GM12878 (cell line): ENCODE data around the gene LPGAT1. TPM values are rescaled to one million over a fixed set of nuclear protein-coding genes. Genes with fewer than 3 reads are reported as not detected.

ENCODE experiments used
- ATAC-seq: fragments of 200-7000 bp; cut with Tn5 transposase; 3 replicates; pipeline ENCODE4 v1.9.1; 2020; ENCODE audit warnings: mild to moderate bottlenecking, moderate library complexity
- BruUV-seq: library from RNA; stranded (reverse); fragments of 400-500 nt; replicated peaks from 2 replicates; lab custom pipeline; 2021; lab: Mats Ljungman, UMichigan
- CTCF ChIA-PET: fragments of 300-600 bp; sonication (Branson Sonifier 250); formaldehyde crosslinking; extraction: SDS; loops from one replicate; lab custom pipeline; 2021; ENCODE audit warnings: inconsistent platforms; lab: Yijun Ruan, JAX
- POLR2A ChIA-PET: fragments of 350-600 bp; formaldehyde crosslinking; extraction: SDS; loops from one replicate; lab custom pipeline; 2021; ENCODE audit warnings: inconsistent platforms; lab: Charles Lee
- RAD21 ChIA-PET: fragments of 300-600 bp; sonication (Branson Sonifier 250); formaldehyde crosslinking; loops from one replicate; lab custom pipeline; 2023; ENCODE audit warnings: antibody characterized with exemption; ENCODE audit not compliant: unreplicated experiment; lab: Charles Lee
- SMC1A ChIA-PET: fragments of 300-600 bp; sonication (Branson Sonifier 250); formaldehyde crosslinking; loops from one replicate; lab custom pipeline; 2023; ENCODE audit not compliant: unreplicated experiment, uncharacterized antibody; lab: Charles Lee
- DNase-seq: peaks from one replicate; pipeline ENCODE4 v3.0.0-alpha.2; 2011; ENCODE audit warnings: low read depth, low spot score
- FAIRE-seq: peaks from 3 replicates; lab custom pipeline; 2011; peaks lifted over from hg19 to GRCh38; lab: Jason Lieb, UNC
- H2AFZ ChIP-seq: 2 replicates; pipeline ENCODE4 v1.6.0; 2011; ENCODE audit warnings: low read depth, low read length, control low read depth; ENCODE audit not compliant: control insufficient read depth
- H3K27ac ChIP-seq: 2 replicates; pipeline ENCODE4 v1.5.1; 2011; ENCODE audit warnings: control low read depth; ENCODE audit not compliant: control insufficient read depth, insufficient read depth
- H3K27me3 ChIP-seq, 2 experiments: replicated peaks in 1 of 2; 2 replicates each; pipeline versions ENCODE4 v1.6.0 to v1.6.1; 2011; ENCODE audit warnings: low read length in 1 of 2; ENCODE audit not compliant: control insufficient read depth in 2 of 2, insufficient read depth in 2 of 2
- H3K36me3 ChIP-seq, 2 experiments: 2 replicates each; pipeline ENCODE4 v1.5.1; 2011; ENCODE audit warnings: low read length in 1 of 2; ENCODE audit not compliant: control insufficient read depth in 2 of 2, insufficient read depth in 2 of 2
- H3K4me1 ChIP-seq: 2 replicates; pipeline ENCODE4 v1.6.1; 2011; ENCODE audit warnings: mild to moderate bottlenecking, low read length, moderate library complexity, mixed read lengths; ENCODE audit not compliant: control insufficient read depth, insufficient read depth
- H3K4me2 ChIP-seq: 2 replicates; pipeline ENCODE4 v1.6.0; 2011; ENCODE audit warnings: control low read depth; ENCODE audit not compliant: control insufficient read depth, insufficient read depth
- H3K4me3 ChIP-seq: fragments of 200-600 bp; sonication (generic); 2 replicates; pipeline ENCODE4 v1.5.1; 2016
- H3K79me2 ChIP-seq: 2 replicates; pipeline ENCODE4 v1.6.0; 2011; ENCODE audit warnings: low read length; ENCODE audit not compliant: control insufficient read depth, insufficient read depth
- H3K9ac ChIP-seq: 2 replicates; pipeline ENCODE4 v1.8.0; 2011; ENCODE audit warnings: low read length, control low read depth, mixed read lengths; ENCODE audit not compliant: control insufficient read depth, insufficient read depth
- H3K9me3 ChIP-seq: replicated peaks from 3 replicates; pipeline ENCODE4 v1.5.1; 2011; ENCODE audit warnings: mild to moderate bottlenecking, low read length; ENCODE audit not compliant: control insufficient read depth, insufficient read depth
- H4K20me1 ChIP-seq: 2 replicates; pipeline ENCODE4 v1.6.0; 2011; ENCODE audit not compliant: control insufficient read depth, insufficient read depth
- BRCA1 ChIP-seq: IDR thresholded peaks from 2 replicates; pipeline ENCODE4 v1.6.1; 2011; ENCODE audit warnings: low read depth, low read length, improper control_type of control experiment
- CUX1 ChIP-seq: IDR thresholded peaks from 2 replicates; pipeline ENCODE4 v1.6.1; 2012; ENCODE audit warnings: improper control_type of control experiment, low read depth, low read length; ENCODE audit not compliant: insufficient replicate concordance
- EED ChIP-seq: sonication (generic); IDR thresholded peaks from 2 replicates; pipeline ENCODE4 v1.6.1; 2016; ENCODE audit warnings: antibody characterized with exemption, low read depth
- IRF4 ChIP-seq: IDR thresholded peaks from 2 replicates; pipeline ENCODE4 v1.6.1; 2011; ENCODE audit warnings: low read depth, low read length
- KLF5 ChIP-seq: fragments of 450-650 bp; IDR thresholded peaks from 2 replicates; pipeline ENCODE4 v1.6.1; 2014; ENCODE audit warnings: mild to moderate bottlenecking; ENCODE audit not compliant: partially characterized antibody
- POLR2AphosphoS5 ChIP-seq: IDR thresholded peaks from 2 replicates; pipeline ENCODE4 v1.6.1; 2011; ENCODE audit warnings: mild to moderate bottlenecking, low read length, inconsistent platforms
- POU2F2 ChIP-seq: IDR thresholded peaks from 3 replicates; pipeline ENCODE4 v1.6.1; 2011; ENCODE audit warnings: low read depth, mild to moderate bottlenecking, low read length, borderline replicate concordance
- RB1 ChIP-seq: fragments of 450-650 bp; formaldehyde crosslinking; IDR thresholded peaks from 2 replicates; pipeline ENCODE4 v1.6.1; 2017; ENCODE audit warnings: mild to moderate bottlenecking, borderline replicate concordance
- SMARCA5 ChIP-seq: fragments of 450-650 bp; IDR thresholded peaks from 2 replicates; pipeline ENCODE4 v1.6.1; 2017; ENCODE audit warnings: mild to moderate bottlenecking
- SUZ12 ChIP-seq: fragments of 200-600 bp; sonication (generic); IDR thresholded peaks from one replicate; pipeline ENCODE4 v1.6.1; 2018; ENCODE audit warnings: antibody characterized with exemption, mild to moderate bottlenecking; ENCODE audit not compliant: unreplicated experiment
- ZZZ3 ChIP-seq: IDR thresholded peaks from 2 replicates; pipeline ENCODE4 v1.6.1; 2011; ENCODE audit warnings: low read depth; ENCODE audit not compliant: control insufficient read depth, insufficient read length
- WGBS: methylation state at CpG from one replicate; pipeline ENCODE4 v1.1.6; 2016; ENCODE audit warnings: low lambda C conversion rate; ENCODE audit not compliant: insufficient replicate concordance, insufficient coverage; ENCODE audit errors: missing lambda C conversion rate; 5-methylcytosine and 5-hydroxymethylcytosine counted together
- in situ Hi-C: fragments of 300-500 bp; cut with MboI; formaldehyde crosslinking; loops from 9 replicates; pipeline ENCODE4 v1.14.3; 2018; ENCODE audit warnings: mixed read lengths
- intact Hi-C: fragments of 100-400 bp; cut with micrococcal nuclease; formaldehyde crosslinking; loops from one replicate; pipeline ENCODE4 v1.14.2; 2022; ENCODE audit not compliant: unreplicated experiment
- polyA plus RNA-seq, 11 experiments: library from polyadenylated mRNA; depleted of rRNA in 4 of 11; unstranded in 6 of 11; stranded (reverse) in 5 of 11; fragments of >200 nt; fragmentation: Nextera tagmentation in 4 of 11; fragmentation: Illumina TruSeq in 1 of 11; extraction: Ambion mirVana in 4 of 11; extraction: Trizol in 1 of 11; gene quantifications; 1 replicate in 1 of 11; 2 replicates in 10 of 11; pipeline versions ENCODE4 v1.2.1 to v1.2.3, GENCODE V29; 2011 to 2016; ENCODE audit warnings: inconsistent platforms in 2 of 11, missing spikeins in 2 of 11, low read depth in 1 of 11
- total RNA-seq, 4 experiments: library from RNA; depleted of rRNA in 3 of 4; stranded (reverse); fragments of >200 nt in 3 of 4; fragmentation: Illumina TruSeq in 1 of 4; extraction: Trizol in 1 of 4; gene quantifications; 2 replicates each; pipeline versions ENCODE4 v1.2.1 to v1.2.3, GENCODE V29; 2013 to 2021
- TF ChIP-seq, protein P1 (sequence below): IDR thresholded peaks from 2 replicates; pipeline ENCODE4 v1.6.1; 2011; ENCODE audit warnings: mild to moderate bottlenecking, low read depth, low read length, moderate library complexity; ENCODE audit not compliant: insufficient replicate concordance

LPGAT1 gene
- total and polyA plus RNA-seq, 10 of the 15 experiments (the other 5 are each of a cell fraction or from before 2014, with no cell fraction given): 5.8 to 40.6 (median 19.2) TPM

- H3K27me3 ChIP-seq: no peaks in the 10 kb centered on the region
- ATAC-seq: no peak
- RAD21 ChIA-PET: no interaction called here
- H3K79me2 ChIP-seq: no peaks in the 10 kb centered on the region
- intact Hi-C loops: no loop called here
- H3K27ac ChIP-seq: no peak overlapping the region
- no peaks in the 10 kb centered on the region for H3K36me3 ChIP-seq
- 8% methylated on average over 6 of the region's 6 CpGs for WGBS
- no peak for DNase-seq
- SMC1A ChIA-PET: interaction anchor here (1.2 kb wide), 1 partner anchor 120 kb away, joined by 3 read pairs; no protein-coding TSS in a partner anchor
- no peak for FAIRE-seq
- H3K4me2 ChIP-seq: no peak overlapping the region
- H3K9ac ChIP-seq: no peak overlapping the region
- H2AFZ ChIP-seq: no peak overlapping the region
- in situ Hi-C loops: no loop called here
- no peaks in the 10 kb centered on the region for H3K4me1 ChIP-seq
- POLR2A ChIA-PET: no interaction called here
- H4K20me1 ChIP-seq: no peaks in the 10 kb centered on the region
- BruUV-seq: no TSS peak
- no peak overlapping the region for H3K4me3 ChIP-seq
- TF ChIP-seq POU2F2 (no peak), SMARCA5 (no peak), KLF5 (no peak), RB1 (no peak), SUZ12 (no peak), POLR2AphosphoS5 (no peak), ZZZ3 (no peak)
- TF ChIP-seq, all 136 proteins: peak for 0
- CTCF ChIA-PET: interaction anchor here (0.5 kb wide), 2 partner anchors 15 to 27 kb away, joined by 3 read pairs; no protein-coding TSS in a partner anchor
- no peaks in the 10 kb centered on the region for H3K9me3 ChIP-seq
Observed at GRCh38 chr1:211705467-211706091, 125.0 kb downstream of the LPGAT1 start.

- in situ Hi-C loops (no loop called here), intact Hi-C loops (no loop called here)
- Histone ChIP-seq H3K9ac (no peak overlapping the region), H3K36me3 (no peaks in the 10 kb centered on the region), H2AFZ (no peak overlapping the region), H3K27ac (no peak overlapping the region), H3K79me2 (no peaks in the 10 kb centered on the region), H3K4me2 (no peak overlapping the region), H3K9me3 (no peaks in the 10 kb centered on the region), H4K20me1 (no peaks in the 10 kb centered on the region), H3K27me3 (no peaks in the 10 kb centered on the region), H3K4me3 (no peak overlapping the region), H3K4me1 (no peaks in the 10 kb centered on the region)
- no peak for FAIRE-seq
- ChIA-PET RAD21 (no interaction called here), POLR2A (no interaction called here), CTCF (interaction anchor here (1.3 kb wide), 1 partner anchor 330 kb away, joined by 4 read pairs; no protein-coding TSS in a partner anchor), SMC1A (interaction anchor here (0.6 to 1.4 kb wide), 4 partner anchors 122 to 235 kb away, joined by 3 read pairs; no protein-coding TSS in a partner anchor)
- DNase-seq: no peak
- ATAC-seq: no peak
- no TSS peak for BruUV-seq
- WGBS: 65% methylated on average over 3 of the region's 3 CpGs
- TF ChIP-seq BRCA1: no peak
- TF ChIP-seq IRF4: no peak
- TF ChIP-seq EED: no peak
- TF ChIP-seq, protein P1, sequence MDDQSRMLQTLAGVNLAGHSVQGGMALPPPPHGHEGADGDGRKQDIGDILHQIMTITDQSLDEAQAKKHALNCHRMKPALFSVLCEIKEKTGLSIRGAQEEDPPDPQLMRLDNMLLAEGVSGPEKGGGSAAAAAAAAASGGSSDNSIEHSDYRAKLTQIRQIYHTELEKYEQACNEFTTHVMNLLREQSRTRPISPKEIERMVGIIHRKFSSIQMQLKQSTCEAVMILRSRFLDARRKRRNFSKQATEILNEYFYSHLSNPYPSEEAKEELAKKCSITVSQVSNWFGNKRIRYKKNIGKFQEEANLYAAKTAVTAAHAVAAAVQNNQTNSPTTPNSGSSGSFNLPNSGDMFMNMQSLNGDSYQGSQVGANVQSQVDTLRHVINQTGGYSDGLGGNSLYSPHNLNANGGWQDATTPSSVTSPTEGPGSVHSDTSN: no peak
- TF ChIP-seq CUX1: no peak
Observed at GRCh38 chr1:211704543-211704942, 126.0 kb downstream of the LPGAT1 start.
